Measurements from ENCODE around the gene GALNTL6. TPM values are rescaled to one million over a fixed set of nuclear protein-coding genes. Genes with fewer than 3 reads are reported as not detected.

GALNTL6 gene
- total RNA-seq, 1 experiment from 2014 or later: not detected

GRCh38 chr4:172983014-172983413, 1169.8 kb downstream of the GALNTL6 start:
- H2BK15ac ChIP-seq (ENCODE audit: low read depth, low read length): no peak overlapping the region
- H2BK20ac ChIP-seq (ENCODE audit: low read depth, low read length, poor library complexity, severe bottlenecking): no peak overlapping the region
- no peaks in the 10 kb centered on the region for H3K79me1 ChIP-seq (ENCODE audit: insufficient read depth, low read depth, low read length, poor library complexity, severe bottlenecking)
- no peaks in the 10 kb centered on the region for H3K27me3 ChIP-seq (ENCODE audit: insufficient read depth, low read length)
- H3K4me2 ChIP-seq (ENCODE audit: insufficient read depth, insufficient read length, low read length): no peak overlapping the region
- Mint-ChIP-seq H3K36me3 (ENCODE audit: insufficient read depth in 1 of 3, low read depth in 3 of 3) (peaks cover 6 to 19% (median 6%) of the 10 kb centered on the region in 3 experiments), H3K27ac (no peak overlapping the region), H3K4me1 (peaks cover 31 to 32% of the 10 kb centered on the region in 2 experiments), H3K9me3 (peaks cover 4 to 15% of the 10 kb centered on the region in 2 experiments), H3K4me3 (no peak overlapping the region), H3K27me3 (ENCODE audit: low read depth) (no peaks in the 10 kb centered on the region; the same call in 1 of the 2 replicates)
- no peak overlapping the region for H2BK5ac ChIP-seq (ENCODE audit: insufficient read length, low read length)
- H3K4ac ChIP-seq (ENCODE audit: low read depth, low read length): no peak overlapping the region
- H3T11ph ChIP-seq (ENCODE audit: low read length): no peak overlapping the region
- no peak overlapping the region for H2AFZ ChIP-seq (ENCODE audit: low read length)
- H3K18ac ChIP-seq (ENCODE audit: insufficient read length, low read depth, low read length): no peak overlapping the region
- no peaks in the 10 kb centered on the region for H4K20me1 ChIP-seq (ENCODE audit: control insufficient read depth, insufficient read depth, insufficient read length)
- no peak overlapping the region for H2AK5ac ChIP-seq (ENCODE audit: insufficient read length, low read length)
- peaks cover 7% of the 10 kb centered on the region; the same call in 1 of the 2 replicates for H3K4me1 ChIP-seq (ENCODE audit: insufficient read depth, low read length)
- H3K23me2 ChIP-seq (ENCODE audit: insufficient read length, low read depth, low read length, poor library complexity, severe bottlenecking): no peaks in the 10 kb centered on the region
- H4K8ac ChIP-seq (replicated peaks; ENCODE audit: insufficient read length, low read depth, low read length): no peak overlapping the region
- TF ChIP-seq CTCF (conservative IDR thresholded peaks at IDR 0.05): no peak
- H3K9ac ChIP-seq (ENCODE audit: extremely low read depth, insufficient read length, low read length): no peak overlapping the region
- no peak overlapping the region for H3K56ac ChIP-seq (ENCODE audit: insufficient read length, low read depth, low read length)
- no CpG with 5 or more reads among the region's 3 CpGs for WGBS (ENCODE audit: extremely low coverage, insufficient read length, low lambda C conversion rate)
- no peak overlapping the region for H4K91ac ChIP-seq (ENCODE audit: insufficient read length, low read depth, low read length)
- DNase-seq: no peak
- H3K9me3 ChIP-seq (ENCODE audit: control insufficient read depth, low read depth, low read length): no peaks in the 10 kb centered on the region
- H3K23ac ChIP-seq (ENCODE audit: insufficient read length, low read depth, low read length): no peak overlapping the region
- H3K79me2 ChIP-seq (ENCODE audit: insufficient read depth, low read length): no peaks in the 10 kb centered on the region
- H3K27ac ChIP-seq (ENCODE audit: insufficient read length, low read depth, low read length): no peak overlapping the region
- no peak overlapping the region for H3K14ac ChIP-seq (ENCODE audit: insufficient read depth, low read length)
- no peak overlapping the region for H4K5ac ChIP-seq (ENCODE audit: insufficient read length, low read depth, low read length)
- no peak overlapping the region for H2BK120ac ChIP-seq (ENCODE audit: low read depth, low read length, poor library complexity, severe bottlenecking)
- H2BK12ac ChIP-seq (ENCODE audit: insufficient read length, low read depth, low read length): no peak overlapping the region
